RWPE1 (cell line): ENCODE results near the gene EPC1.

Experiments used
- CTCF ChIA-PET: fragments of 350-600 bp; sonication (Branson Sonifier 250); formaldehyde crosslinking; extraction: SDS; loops from one replicate; lab custom pipeline; 2021; lab: Yijun Ruan, JAX
- POLR2A ChIA-PET: fragments of 400-600 bp; formaldehyde crosslinking; extraction: SDS; loops from one replicate; lab custom pipeline; 2020; ENCODE audit warnings: antibody characterized with exemption; ENCODE audit not compliant: low non-redundant PET; lab: Yijun Ruan, JAX
- DNase-seq: peaks from one replicate; pipeline ENCODE4 v3.0.0; 2012; ENCODE audit warnings: low spot score
- H3K27ac ChIP-seq: fragments of 450-650 bp; 2 replicates; pipeline ENCODE4 v1.5.1; 2017
- CTCF ChIP-seq: fragments of 450-650 bp; conservative IDR thresholded peaks from 2 replicates; pipeline ENCODE4 v1.5.1; 2017; ENCODE audit warnings: low read depth, mild to moderate bottlenecking

The EPC1 gene

GRCh38 chr10:32340596-32341180 lies 6.3 kb downstream of the EPC1 start:
- CTCF ChIA-PET: no interaction called here
- TF ChIP-seq CTCF: no peak
- no peak overlapping the region for H3K27ac ChIP-seq
- POLR2A ChIA-PET: no interaction called here
- no peak for DNase-seq

GRCh38 chr10:32338262-32338661 lies 8.7 kb downstream of the EPC1 start:
- ChIA-PET CTCF (interaction anchor here (0.6 kb wide), 1 partner anchor 14 kb away, joined by 5 read pairs; no protein-coding TSS in a partner anchor), POLR2A (no interaction called here)
- TF ChIP-seq CTCF: no peak
- H3K27ac ChIP-seq: no peak overlapping the region
- no peak for DNase-seq

GRCh38 chr10:32337350-32337749 lies 9.6 kb downstream of the EPC1 start:
- CTCF ChIA-PET: interaction anchor here (0.6 kb wide), 1 partner anchor 1951 kb away, joined by 5 read pairs; no protein-coding TSS in a partner anchor
- no peak for DNase-seq

GRCh38 chr10:32333849-32334248 lies 13.1 kb downstream of the EPC1 start:
- no peak for DNase-seq
- no peak for TF ChIP-seq CTCF
- no peak overlapping the region for H3K27ac ChIP-seq
- CTCF ChIA-PET: interaction anchor here (0.7 to 2.1 kb wide), 2 partner anchors 12 to 1666 kb away, joined by 3 to 7 read pairs; no protein-coding TSS in a partner anchor
- POLR2A ChIA-PET: no interaction called here

More at GRCh38 chr10:32337350-32337749, 9.6 kb downstream of the EPC1 start:
- no peak for TF ChIP-seq CTCF
- POLR2A ChIA-PET: no interaction called here
- no peak overlapping the region for H3K27ac ChIP-seq

GRCh38 chr10:32332299-32332750 lies 14.6 kb downstream of the EPC1 start:
- no peak for TF ChIP-seq CTCF
- ChIA-PET POLR2A (no interaction called here), CTCF (interaction anchor here (0.6 kb wide), 1 partner anchor 41 kb away, joined by 3 read pairs; no protein-coding TSS in a partner anchor)
- no peak for DNase-seq
- H3K27ac ChIP-seq: no peak overlapping the region

- no peak for DNase-seq
- no peak overlapping the region for H3K27ac ChIP-seq
- TF ChIP-seq CTCF: no peak
- CTCF ChIA-PET: interaction anchor here (0.6 kb wide), 2 partner anchors 42 to 905 kb away, joined by 3 to 4 read pairs; no protein-coding TSS in a partner anchor
- POLR2A ChIA-PET: no interaction called here
Observed at GRCh38 chr10:32331606-32332005, 15.4 kb downstream of the EPC1 start.
